ENCODE results near the gene MAT1A.
"Not testable (repeated sequence)": the region's sequence is repeated elsewhere in the genome, so short reads cannot be mapped to it uniquely, and the experiment has no call there.

MAT1A gene

DNA sequence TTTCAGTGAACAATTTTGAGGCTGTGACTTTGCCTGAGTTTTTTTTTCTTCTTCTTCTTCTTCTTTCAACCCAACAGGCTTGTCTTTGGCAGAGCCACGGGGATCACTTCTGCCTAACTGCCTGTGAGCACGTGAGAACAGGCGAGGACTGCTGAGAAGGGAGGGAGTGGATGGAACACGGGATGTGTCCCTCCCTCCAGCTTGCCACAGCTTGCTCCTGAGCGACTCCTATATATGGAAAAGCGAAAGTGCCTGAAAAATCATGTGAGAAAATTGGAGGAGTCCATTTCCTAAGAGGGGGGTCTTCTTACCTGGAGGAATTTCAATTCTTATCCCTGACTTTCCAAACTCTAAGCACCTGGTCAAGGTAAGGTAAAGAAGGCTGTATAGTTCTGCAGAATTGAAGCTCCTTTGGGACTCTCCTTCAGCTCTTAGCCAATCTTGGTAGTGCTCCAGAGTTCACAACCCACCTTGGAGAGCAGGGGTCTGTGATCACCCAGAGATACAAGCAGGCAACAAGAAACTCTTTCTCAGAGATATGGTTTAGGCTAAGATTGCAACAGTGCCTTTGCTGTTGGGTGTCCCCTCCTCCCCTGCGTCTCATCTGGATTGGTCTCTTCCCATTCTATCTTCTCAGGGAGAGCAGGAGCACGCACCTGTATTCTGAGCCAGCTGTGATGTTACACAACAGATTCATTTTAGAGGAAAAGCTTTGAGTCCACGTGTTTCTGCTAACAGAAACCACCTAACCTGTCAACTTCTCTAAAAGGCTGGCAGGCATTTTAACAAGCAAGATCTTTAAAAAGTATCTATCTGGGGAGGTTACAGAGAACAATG lies at the start of gene MAT1A:
Gene MAT1A (minus strand): TSS at position 208 of the 837 bp plus-strand sequence. CDS start 235 bp downstream, outside the sequence.
- DNase-seq: no peak

DNA sequence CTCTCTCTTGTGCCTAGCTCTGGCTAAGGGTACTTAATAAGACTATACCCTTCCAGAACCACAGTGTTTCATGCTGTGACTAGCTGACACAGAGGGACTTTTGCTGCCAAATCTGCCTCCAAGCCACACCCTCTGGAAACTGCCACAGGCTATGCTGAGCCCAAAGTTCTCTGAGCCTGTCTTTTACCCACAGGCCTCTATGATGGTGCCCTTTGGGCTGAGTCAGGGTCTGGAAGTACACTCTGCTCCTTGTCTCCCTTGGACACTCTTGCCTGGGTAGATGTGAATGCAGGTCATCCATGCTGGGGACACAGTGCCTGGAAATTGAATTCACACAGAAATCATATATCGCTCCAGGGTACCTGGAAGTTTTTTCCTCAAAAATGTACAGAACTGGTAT lies 44.5 kb upstream of the MAT1A start:
- DNase-seq: no peak

DNA sequence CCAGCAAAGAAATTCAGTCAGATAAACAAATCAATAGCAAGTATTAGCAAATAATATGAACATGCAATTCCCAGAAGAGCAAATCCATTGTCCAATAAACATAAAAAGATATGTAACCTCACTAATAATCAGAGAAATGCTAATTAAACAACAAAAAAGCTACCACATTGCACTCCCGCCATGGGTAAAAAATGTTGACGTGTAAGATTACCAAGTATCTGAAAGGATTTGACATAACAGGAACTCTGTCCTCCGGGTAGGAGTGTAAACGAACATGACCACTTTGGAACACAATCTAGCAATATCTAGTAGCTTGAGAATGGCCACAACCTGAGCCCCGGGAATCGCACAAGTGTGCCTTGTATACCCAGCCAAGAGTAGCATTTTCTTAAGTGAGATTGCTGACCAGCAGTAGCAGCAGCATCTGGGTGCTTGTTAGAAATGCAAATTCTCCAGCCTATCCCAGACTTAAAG lies 35.5 kb upstream of the MAT1A start:
- no peak for DNase-seq

DNA sequence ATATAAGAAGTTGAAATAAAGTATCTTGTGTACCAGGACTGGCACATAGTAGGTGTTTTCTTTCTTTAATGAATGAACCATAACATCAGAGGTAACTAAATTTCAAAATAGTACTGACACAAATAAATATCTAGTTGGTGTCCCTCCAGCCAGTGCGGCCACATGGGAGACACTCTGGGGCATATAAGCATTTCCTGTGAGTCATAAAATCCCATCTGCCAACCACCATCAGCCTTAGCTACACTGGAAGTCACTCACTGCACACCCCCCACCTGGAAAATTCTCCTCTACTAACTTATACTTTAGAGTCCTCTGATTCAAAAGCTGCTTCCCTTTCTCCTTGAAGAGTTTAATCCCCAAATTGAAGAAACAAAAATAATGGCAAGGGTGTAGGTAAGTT lies 34.6 kb upstream of the MAT1A start:
- no peak for DNase-seq

DNA sequence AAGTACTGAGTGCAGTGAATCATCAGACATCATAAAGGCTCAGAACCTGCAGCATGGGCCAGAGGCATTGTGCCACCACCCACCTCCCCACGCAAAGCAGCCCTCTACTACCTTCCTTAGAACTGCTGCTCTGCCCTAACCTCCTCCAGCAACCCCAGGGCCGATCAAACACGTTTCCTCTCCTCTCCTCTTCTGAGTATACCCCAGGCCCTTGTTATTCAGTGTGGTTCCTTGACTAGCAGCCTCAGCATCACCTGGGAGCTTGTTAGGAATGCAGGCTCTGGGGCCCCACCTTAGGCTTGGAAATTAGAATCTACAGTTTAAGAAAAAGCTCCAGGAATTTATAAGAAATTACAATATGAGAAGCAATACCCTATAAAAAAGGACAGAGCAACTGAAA lies 33.9 kb upstream of the MAT1A start:
- no peak for DNase-seq

DNA sequence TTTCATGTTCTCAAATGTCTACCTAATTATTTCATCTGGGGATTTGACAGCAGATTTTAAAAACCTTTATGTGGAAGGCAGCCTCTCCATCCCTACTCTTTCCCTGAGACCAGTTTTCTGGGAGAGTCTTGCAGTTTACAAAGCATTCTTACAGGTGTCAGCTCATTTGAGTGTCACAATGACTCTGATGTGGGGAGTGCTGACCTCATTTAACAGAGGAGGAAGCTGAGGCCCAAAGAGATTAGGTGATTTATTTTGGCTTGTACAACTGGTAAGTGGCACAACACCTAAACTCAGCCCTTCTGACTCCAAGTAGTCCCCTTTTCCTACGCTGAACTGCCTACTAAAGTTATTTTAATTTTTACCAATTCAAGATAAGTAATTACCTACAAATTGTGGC lies 33.3 kb upstream of the MAT1A start:
- no peak for DNase-seq

DNA sequence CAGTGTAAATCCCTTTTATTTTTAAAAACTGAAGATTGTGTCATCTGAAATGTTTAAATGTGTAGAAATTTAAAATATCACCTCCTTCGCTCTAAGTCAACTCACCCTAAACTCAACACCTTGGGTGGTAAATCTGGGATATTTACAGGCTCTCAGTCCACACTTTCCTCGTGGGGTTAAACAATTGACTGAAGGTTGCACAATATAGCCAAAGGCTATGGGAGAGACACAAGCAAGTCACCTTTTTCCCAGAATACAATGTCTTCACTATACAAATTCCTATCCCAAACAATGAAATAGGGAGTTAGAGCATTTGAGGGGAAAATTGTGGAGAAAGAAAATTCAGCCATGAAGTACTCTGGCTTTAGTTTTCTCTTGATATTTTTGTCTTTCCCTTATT lies 32.7 kb upstream of the MAT1A start:
- no peak for DNase-seq

DNA sequence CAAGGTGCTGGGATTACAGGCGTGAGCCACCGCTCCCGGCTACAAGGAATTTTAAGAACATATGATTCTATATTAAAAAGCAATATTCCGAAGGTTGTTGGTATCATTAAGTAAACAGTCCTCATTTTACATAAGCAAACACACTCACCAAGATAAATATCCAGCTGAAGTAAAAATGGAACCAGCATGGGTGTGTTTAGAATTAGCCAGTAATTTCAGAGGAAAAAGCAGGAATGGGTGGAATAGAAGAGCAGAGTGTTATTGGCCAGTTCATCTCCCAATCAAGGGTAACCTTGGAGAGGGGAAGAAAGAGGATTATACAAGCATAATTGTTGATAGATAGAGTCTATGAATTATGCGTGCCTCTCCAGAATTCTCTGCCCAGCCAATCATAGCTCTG lies 31.7 kb upstream of the MAT1A start:
- DNase-seq: no peak

DNA sequence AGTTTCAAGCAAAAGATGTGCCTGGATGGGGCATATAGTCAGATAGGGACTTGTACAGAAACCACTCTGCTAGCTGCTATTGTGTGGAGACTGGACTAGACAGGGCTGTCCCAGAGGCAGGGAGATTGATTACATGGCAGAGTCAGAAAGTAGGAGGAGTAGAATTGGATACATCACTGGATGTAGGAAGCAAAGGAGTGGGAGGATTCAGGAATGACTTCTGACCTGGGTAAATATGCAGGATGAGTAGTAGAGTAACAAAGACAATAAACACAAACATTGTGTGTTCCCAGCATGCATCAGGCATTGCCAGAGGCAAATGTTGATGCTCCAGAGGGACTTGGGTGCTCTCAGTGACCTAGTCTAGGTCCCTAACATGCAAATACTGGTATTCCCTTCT lies 30.9 kb upstream of the MAT1A start:
- no peak for DNase-seq

DNA sequence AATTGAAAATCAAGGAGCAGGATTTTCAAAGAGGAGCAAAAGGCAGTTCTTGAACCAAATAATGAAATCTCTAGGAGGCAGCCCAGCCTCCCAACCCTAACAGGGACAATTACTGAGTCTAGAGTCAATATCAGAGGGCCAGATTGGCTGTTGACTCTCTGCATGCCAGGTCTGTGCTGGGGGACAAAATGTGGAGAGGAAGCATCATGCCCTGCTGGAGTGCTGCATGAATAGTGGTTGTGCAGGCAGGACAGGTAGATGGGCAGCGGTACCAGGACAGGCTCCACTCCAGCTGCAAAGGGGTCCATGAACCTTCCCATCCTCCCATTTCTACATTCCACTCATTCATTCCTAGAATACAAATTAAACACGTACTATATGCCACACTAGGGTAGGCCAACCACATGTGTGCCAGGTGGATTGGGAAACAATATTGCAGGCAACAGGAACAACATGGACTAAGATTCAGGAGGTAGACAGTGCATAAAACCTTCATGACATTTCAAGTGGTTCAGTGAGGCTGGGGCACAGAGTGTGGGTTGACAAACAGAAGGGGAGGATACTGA lies 30.4 kb upstream of the MAT1A start:
- DNase-seq: no peak

DNA sequence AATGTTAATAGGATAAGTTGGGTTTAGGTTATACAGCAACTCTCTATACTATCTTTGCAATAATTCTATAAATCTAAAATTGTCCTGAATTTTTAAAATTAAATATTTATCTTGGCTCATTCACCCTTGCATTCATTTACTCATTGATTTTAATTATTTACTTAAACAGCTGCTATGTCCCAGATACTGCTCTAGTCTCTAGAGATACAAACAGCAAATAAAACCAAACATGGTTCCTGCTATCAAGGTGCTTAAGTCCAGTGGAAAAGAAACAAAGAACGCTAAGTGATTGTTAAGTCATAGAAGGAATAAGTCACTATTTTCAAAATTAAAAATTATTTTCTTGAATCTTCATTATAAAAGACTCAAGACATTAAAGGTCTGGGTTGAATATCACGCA lies 29.9 kb upstream of the MAT1A start:
- DNase-seq: no peak

DNA sequence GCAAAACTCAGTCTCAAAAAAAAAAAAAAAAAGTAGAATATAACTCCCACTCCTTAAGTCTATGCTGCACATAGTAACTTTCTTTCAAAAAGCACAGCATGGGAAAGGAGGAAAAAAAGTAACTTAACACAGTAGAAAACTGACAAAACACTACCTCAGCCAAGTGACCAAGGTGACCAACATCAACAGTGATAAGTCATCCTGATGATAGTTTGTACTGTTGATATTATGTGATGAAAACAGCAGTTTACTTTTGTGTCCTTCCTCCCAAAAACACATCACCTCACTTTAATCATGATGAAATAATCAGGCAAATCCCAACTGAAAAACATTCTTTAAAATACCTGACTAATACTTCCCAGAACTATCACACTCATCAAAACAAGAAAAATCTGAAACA lies 29.3 kb upstream of the MAT1A start:
- no peak for DNase-seq

DNA sequence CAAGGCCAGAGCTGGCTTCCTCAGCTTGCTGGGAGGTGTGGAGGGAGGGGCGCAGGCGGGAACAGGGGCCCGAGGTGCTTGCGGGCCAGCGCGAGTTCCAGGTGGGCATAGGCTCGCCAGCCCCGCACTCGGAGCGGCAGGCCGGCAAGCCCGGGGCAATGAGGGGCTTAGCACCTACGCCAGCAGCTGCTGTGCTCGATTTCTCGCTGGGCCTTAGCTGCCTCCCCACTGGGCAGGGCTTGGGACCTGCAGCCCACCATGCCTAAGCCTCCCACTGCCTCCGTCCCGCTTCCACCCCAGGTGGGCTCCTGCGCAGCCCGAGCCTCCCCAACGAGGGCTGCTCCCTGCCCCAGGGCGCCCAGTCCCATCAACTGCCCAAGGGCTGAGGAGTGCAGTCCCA lies 25.9 kb upstream of the MAT1A start:
- DNase-seq: no peak

DNA sequence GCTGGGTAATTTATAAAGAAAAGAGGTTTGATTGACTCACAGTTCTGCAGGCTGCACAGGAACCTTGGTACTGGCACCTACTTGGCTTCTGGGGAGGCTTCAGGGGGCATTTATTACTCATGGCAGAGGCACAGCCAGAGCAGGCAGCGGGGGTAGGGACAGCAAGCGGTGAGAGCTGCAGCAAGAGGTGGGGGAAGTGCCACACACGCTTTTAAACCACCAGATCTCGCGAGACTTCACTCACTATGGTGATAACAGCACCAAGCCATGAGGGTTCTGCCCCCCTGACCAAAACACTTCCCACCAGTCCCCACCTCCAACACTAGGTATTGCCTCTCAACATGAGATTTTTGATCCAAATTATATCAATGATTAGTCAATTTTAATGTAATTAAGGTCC lies 24.1 kb upstream of the MAT1A start:
- no peak for DNase-seq

DNA sequence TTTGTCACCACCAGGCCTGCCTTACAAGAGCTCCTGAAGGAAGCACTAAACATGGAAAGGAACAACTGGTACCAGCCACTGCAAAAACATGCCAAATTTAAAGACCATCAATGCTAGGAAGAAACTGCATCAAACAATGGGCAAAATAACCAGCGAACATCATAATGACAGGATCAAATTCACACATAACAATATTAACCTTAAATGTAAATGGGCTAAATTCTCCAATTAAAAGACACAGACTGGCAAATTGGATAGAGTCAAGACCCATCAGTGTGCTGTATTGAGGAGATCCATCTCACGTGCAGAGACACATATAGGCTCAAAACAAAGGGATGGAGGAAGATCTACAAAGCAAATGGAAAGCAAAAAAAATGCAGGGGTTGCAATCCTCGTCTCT lies 16.5 kb upstream of the MAT1A start:
- not testable (repeated sequence) for DNase-seq

DNA sequence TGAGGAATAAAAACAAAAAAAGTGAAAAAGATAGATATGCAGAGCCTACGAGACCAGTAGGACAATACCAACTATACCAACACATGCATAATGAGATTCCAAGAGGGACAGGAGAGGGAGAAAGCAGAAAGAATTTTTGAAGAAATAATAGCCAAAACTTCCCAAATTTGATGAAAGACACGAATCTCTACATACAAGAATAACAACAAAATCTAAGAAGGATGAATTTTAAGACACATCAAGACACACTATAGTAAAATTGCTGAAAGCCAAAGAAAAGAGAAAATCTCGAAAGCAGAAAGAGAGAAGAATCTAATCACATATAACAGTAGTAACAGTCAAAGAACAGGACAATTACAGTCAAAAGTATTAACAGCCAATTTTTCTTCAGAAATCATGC lies 7.5 kb upstream of the MAT1A start:
- DNase-seq: no peak

DNA sequence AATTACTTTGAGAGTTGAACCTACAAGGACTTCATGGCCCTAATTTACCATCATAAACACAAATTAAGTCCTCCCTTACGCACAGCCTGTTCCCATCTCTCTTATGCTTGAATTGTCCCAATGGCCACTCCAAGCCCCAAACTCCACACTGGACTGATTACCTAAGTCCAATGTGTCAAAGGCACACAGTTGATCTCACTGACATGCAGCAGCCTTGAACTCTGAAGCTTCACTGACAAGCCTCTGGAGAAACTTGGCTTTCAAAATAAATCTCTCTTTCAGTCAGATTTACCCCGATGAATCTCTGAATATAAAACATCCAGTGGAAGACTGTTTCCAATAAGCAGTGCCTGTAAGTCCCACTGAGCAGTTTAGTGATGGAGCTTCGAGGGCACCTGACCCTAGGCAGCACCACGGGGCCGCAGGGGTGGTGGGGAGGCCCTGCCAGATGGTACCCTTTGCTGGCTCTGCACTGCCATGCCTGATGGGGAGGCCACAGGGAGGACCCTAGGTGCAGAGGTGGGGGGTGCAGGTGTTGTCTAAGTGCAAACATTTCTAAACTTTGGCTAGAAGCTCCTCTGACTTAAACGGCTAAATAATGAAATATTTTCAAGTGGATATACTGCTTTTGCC lies 3.3 kb upstream of the MAT1A start:
- no peak for DNase-seq

DNA sequence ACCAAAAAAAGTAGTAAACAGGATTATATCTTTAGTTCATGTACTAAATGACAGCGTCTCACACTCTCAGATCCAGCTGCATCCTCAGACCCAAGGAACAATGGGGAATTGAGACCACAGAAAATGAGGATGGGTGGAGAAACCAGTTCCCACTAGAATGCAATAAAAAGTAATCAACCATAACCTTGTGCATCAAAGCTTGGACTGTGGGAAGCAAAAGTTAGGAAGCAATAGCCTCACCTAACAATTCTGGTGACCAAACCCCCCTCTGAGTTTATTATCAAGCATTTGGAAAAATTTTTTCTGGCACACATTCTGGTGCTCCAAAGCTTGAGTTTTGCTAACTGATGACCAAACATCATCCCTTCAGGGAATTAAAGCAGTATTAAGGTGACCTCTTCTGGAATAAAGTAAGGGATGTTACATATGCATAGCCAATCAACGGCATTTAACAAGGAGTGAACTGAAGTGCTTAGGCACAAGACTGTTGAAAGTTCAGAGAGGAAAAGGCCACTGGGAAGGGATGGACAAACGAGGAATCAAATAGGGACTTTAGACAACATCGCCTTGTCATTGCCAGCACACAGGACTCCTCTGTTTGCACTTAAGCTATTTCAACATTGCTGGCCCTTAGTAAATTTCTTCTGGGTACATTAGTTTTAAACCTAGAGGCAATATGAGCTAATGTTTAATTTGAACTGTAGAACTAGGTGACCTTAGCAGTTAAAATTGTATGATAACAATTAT lies 1.2 kb upstream of the MAT1A start:
- DNase-seq: no peak

DNA sequence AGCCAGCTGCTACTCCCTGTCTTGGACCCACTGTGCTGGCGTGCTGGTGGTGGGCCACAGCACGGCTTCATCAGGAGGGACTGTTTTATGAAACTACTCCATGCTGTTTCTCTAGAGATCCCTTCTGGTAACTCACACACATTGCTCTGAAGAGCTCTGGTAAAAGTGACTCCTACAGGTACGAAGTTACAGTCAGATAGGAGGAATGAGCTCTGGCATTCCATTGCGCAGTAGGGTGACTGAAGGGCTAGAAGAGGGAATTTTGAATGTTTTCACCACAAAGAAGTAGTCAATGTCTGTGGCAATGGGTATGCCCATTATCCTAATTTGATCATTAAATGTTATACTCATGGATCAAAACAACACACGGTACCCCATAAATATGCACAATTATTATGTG lies 609 bp downstream of the MAT1A start:
- DNase-seq: no peak

DNA sequence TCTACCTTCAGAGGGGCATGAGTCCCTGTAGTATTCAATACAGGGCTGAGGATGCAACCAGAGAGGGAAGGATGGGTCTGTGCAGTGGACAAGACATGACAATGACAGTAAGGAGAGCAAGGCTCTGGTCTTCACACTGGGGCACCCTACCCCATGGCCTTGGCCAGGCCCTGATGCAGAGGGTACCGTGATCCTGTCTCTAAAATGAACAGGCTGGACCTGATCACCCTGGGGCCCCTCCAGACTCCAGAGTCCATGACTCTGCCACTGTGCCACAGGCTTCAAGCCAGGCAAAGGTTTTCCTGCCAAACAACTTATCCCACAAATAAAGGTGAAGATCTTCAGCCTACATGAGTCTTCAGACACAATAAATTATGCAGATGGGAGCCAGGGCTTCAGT lies 4.9 kb downstream of the MAT1A start:
- DNase-seq: no peak

DNA sequence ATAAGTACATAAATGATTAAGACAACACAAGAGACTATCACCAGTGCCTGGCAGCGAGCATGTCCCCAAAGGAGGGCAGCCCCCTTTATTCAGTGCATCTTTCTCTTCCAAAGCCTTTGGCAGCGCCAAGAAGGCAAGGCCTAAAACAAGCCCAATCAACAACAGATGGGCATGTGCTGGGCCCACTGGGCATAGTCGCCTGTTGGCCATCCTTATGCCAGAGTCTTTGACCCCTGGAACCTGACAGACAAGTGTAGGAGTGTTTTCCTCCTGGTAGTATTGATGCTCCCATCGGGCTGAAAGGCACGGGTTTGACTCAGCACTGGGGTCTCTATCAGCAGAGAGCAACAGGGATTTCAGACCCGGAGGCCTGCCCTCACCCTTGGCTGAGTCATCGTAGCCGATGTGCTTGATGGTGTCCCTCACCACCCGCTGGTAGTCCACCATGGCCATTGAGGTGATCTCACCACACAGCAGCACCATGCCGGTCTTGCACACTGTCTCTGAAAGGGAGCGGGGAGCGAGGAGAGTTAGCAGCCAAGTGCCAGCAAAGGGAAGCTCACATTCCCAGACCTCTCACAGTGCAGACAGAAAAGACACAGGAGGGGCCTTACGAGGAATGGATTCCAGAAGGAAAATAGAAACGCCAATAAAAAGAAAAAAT lies 5.8 kb downstream of the MAT1A start:
- no peak for DNase-seq

DNA sequence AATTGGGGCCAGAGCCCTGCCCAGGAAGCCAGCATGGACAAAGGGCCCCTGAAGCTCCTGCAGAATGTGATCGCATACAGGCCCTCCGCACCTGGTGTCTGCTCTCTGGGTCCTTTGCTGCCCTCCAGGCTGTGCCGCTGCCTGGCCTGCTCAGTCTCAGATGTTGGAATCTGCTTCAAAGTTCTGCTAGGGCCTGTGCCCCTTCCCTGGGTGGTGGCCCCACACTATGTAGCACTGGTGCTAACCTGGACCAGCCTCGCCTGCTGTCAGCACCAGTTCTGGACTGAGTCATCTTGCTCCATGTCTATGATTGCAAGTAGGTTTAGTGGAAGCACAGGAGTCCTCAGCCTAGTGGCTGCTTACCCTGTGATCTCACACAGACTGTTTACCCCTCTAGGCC lies 6.3 kb downstream of the MAT1A start:
- DNase-seq: no peak

All from activated effector memory CD4-positive, alpha-beta T cell treated with anti-CD3 and anti-CD28 coated beads, Interleukin-2, amount 50 U/mL, for 16 hours (primary cell).